Coronary artery (tissue), 2 donors: ENCODE measurements around the gene ENPP5.
A peak's percentile ranks its signal among the peaks of the same experiment; 100 is the strongest.

Source experiments
- DNase-seq: peaks from one replicate; pipeline ENCODE4 v3.0.0-alpha.2; 2017; ENCODE audit warnings: low spot score
- H3K27ac ChIP-seq, 2 donors: fragments of 200-600 bp; sonication (generic); one replicate each; pipeline ENCODE4 v1.5.1; 2016 to 2019
- H3K4me3 ChIP-seq: fragments of 200-600 bp; sonication (generic); 2 replicates; pipeline ENCODE4 v1.5.1; 2016; ENCODE audit warnings: mild to moderate bottlenecking, moderate library complexity
- CTCF ChIP-seq: fragments of 200-600 bp; sonication (generic); IDR thresholded peaks from one replicate; pipeline ENCODE4 v1.5.1; 2019; ENCODE audit warnings: antibody characterized with exemption

The ENPP5 gene

GRCh38 chr6:46184114-46184513, 13.3 kb upstream of the ENPP5 start:
- H3K4me3 ChIP-seq, result peak overlapping the region; percentile 22
- no peak for DNase-seq
- TF ChIP-seq CTCF, result no peak
- H3K27ac ChIP-seq, result peak overlapping the region in 1 of 2 donors; percentile 44

- no peak for DNase-seq
- no peak for TF ChIP-seq CTCF
- H3K4me3 ChIP-seq, result no peak overlapping the region
- no peak overlapping the region for H3K27ac ChIP-seq
Observed at GRCh38 chr6:46175976-46176375, 5.2 kb upstream of the ENPP5 start.

- H3K27ac ChIP-seq, result no peak overlapping the region
- no peak overlapping the region for H3K4me3 ChIP-seq
- no peak for DNase-seq
- no peak for TF ChIP-seq CTCF
Observed at GRCh38 chr6:46175446-46175845, 4.7 kb upstream of the ENPP5 start.

GRCh38 chr6:46174904-46175303, 4.1 kb upstream of the ENPP5 start:
- H3K27ac ChIP-seq, result no peak overlapping the region
- TF ChIP-seq CTCF, result no peak
- DNase-seq, result no peak

GRCh38 chr6:46172176-46172575, 1.4 kb upstream of the ENPP5 start:
- DNase-seq, result no peak
- H3K27ac ChIP-seq, result no peak overlapping the region
- no peak for TF ChIP-seq CTCF
- no peak overlapping the region for H3K4me3 ChIP-seq

More at GRCh38 chr6:46174904-46175303, 4.1 kb upstream of the ENPP5 start:
- no peak overlapping the region for H3K4me3 ChIP-seq

- no peak for TF ChIP-seq CTCF
- no peak for DNase-seq
- Histone ChIP-seq H3K27ac (no peak overlapping the region), H3K4me3 (no peak overlapping the region)
Observed at GRCh38 chr6:46160102-46160501, 10.7 kb downstream of the ENPP5 start.

GRCh38 chr6:46159229-46159628, 11.6 kb downstream of the ENPP5 start:
- Histone ChIP-seq H3K27ac (no peak overlapping the region), H3K4me3 (no peak overlapping the region)
- DNase-seq, result no peak
- no peak for TF ChIP-seq CTCF
